Spleen (tissue), 11 donors: ENCODE measurements around the gene CHST8. TPM values are rescaled to one million over a fixed set of nuclear protein-coding genes. Genes with fewer than 3 reads are reported as not detected.

ENCODE experiments used
- DNase-seq: peaks from one replicate; pipeline ENCODE4 v3.0.0-alpha.2; 2020
- H3K27ac ChIP-seq, 8 donors: fragments of 200-600 bp; sonication (generic) in 7 of 8; 1 replicate in 4 of 8; 2 replicates in 4 of 8; pipeline versions ENCODE4 v1.5.0 to v1.8.0; 2016 to 2021; ENCODE audit warnings: inconsistent platforms in 4 of 8, mild to moderate bottlenecking in 4 of 8, moderate library complexity in 1 of 8
- H3K27me3 ChIP-seq, 7 donors: fragments of 200-600 bp; sonication (generic) in 6 of 7; replicated peaks in 1 of 7; 1 replicate in 4 of 7; 2 replicates in 3 of 7; pipeline versions ENCODE4 v1.5.0 to v1.8.0; 2016 to 2021; ENCODE audit warnings: inconsistent platforms in 3 of 7, mild to moderate bottlenecking in 1 of 7
- H3K36me3 ChIP-seq, 6 donors: fragments of 200-600 bp; sonication (generic) in 5 of 6; 1 replicate in 4 of 6; 2 replicates in 2 of 6; pipeline versions ENCODE4 v1.5.0 to v1.8.0; 2016 to 2021; ENCODE audit warnings: inconsistent platforms in 2 of 6
- H3K4me1 ChIP-seq, 6 donors: fragments of 200-600 bp; sonication (generic) in 5 of 6; 1 replicate in 3 of 6; 2 replicates in 3 of 6; pipeline versions ENCODE4 v1.5.0 to v1.8.0; 2016 to 2021; ENCODE audit warnings: inconsistent platforms in 3 of 6
- H3K4me3 ChIP-seq, 8 donors: fragments of 200-600 bp; sonication (generic) in 7 of 8; 1 replicate in 4 of 8; 2 replicates in 4 of 8; pipeline versions ENCODE4 v1.5.0 to v1.8.0; 2016 to 2021; ENCODE audit warnings: inconsistent platforms in 4 of 8, mild to moderate bottlenecking in 4 of 8, moderate library complexity in 2 of 8
- H3K9me3 ChIP-seq, 8 donors: fragments of 200-600 bp; sonication (generic) in 7 of 8; 1 replicate in 4 of 8; 2 replicates in 4 of 8; pipeline versions ENCODE4 v1.5.0 to v1.8.0; 2016 to 2021; ENCODE audit warnings: inconsistent platforms in 4 of 8
- POLR2A ChIP-seq, 3 donors: fragments of 450-650 bp; IDR thresholded peaks; one replicate each; pipeline ENCODE4 v1.5.1; 2017; ENCODE audit warnings: antibody characterized with exemption in 3 of 3, mild to moderate bottlenecking in 1 of 3
- POLR2AphosphoS5 ChIP-seq, 3 donors: sonication (generic); formaldehyde crosslinking; IDR thresholded peaks; one replicate each; pipeline ENCODE4 v1.5.1; 2017; ENCODE audit warnings: antibody characterized with exemption in 3 of 3
- WGBS, 5 donors: extraction: QIAGEN DNeasy Blood & Tissue Kit in 3 of 5; methylation state at CpG; one replicate each; pipeline versions ENCODE4 v1.1.5 to v1.1.7; 2013 to 2018; 5-methylcytosine and 5-hydroxymethylcytosine counted together
- intact Hi-C: fragments of 100-400 bp; cut with DNase I; formaldehyde crosslinking; loops from one replicate; pipeline ENCODE4 v1.15.0; 2023; ENCODE audit warnings: low total_unique reads
- polyA plus RNA-seq, 3 donors: library from polyadenylated mRNA; stranded (reverse); fragments of 200-250 nt; gene quantifications; one replicate each; pipeline ENCODE4 v1.2.1, GENCODE V29; 2013
- total RNA-seq, 7 donors: library from RNA; depleted of rRNA in 3 of 7; stranded (reverse); fragments of >200 nt in 3 of 7; fragmentation: NEBNext Ultra II Directional in 4 of 7; extraction: Animal tissue kit (Norgen Biotek cat#: 25700) in 4 of 7; gene quantifications; one replicate each; pipeline versions ENCODE4 v1.1.0 to v1.2.1, GENCODE V29; 2016 to 2021
- TF ChIP-seq, protein P1 (sequence below), 11 experiments: fragments of 200-600 bp in 7 of 11; fragments of 450-650 bp in 4 of 11; sonication (generic) in 4 of 11; IDR thresholded peaks in 8 of 11; conservative IDR thresholded peaks in 3 of 11; 1 replicate in 7 of 11; 2 replicates in 4 of 11; pipeline versions ENCODE4 v1.4.0 to v1.8.0; 2016 to 2021; ENCODE audit warnings: antibody characterized with exemption in 11 of 11, inconsistent platforms in 4 of 11, mild to moderate bottlenecking in 1 of 11
- donor health status: healthy with polysubstance abuse.
- donor health status: DM: no; HTN: no; CAD: no; lungs with moderate emphysema.
- donor health status: DM: no; HTN: no; CAD: no.
- donor health status: Bipolar disorder and iron deficiency.
- donor health status: healthy.
- donor health status: DM: no; HTN: no; CAD: no.
- donor health status: DM: yes; HTN: yes; CAD: no.

The CHST8 gene
- total and polyA plus RNA-seq, 10 donors = 0.43 to 4.0 (median 1.6) TPM

DNA sequence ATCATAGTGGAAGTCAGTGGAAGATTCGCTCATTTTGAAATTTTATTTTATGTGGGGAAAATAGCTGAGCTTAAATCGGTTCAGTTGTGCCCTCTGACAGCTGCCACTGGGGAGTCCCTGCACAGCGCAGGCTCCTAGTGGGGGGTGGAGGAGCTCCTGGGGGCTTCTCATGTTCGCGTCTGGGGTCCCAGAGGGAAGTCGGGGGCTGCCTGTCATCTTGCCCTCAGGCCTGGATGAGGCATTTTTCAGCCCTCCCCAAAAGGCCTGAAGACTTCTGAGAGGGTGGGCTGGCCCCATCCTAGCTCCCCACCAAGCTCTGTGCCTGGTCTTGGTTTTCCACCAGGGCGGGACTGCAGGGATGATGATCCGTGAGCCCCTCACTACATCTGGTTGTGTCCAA is 82.1 kb downstream of the CHST8 start:
- Histone ChIP-seq H3K27ac (no peak overlapping the region), H3K9me3 (no peaks in the 10 kb centered on the region), H3K4me1 (no peaks in the 10 kb centered on the region), H3K27me3 (peaks cover 0 to 8% (median 0%) of the 10 kb centered on the region in 7 donors), H3K36me3 (no peaks in the 10 kb centered on the region), H3K4me3 (no peak overlapping the region)
- TF ChIP-seq POLR2AphosphoS5 (IDR thresholded peaks at IDR 0.05) (no peak), POLR2A (IDR thresholded peaks at IDR 0.05) (no peak)
- TF ChIP-seq, protein P1, sequence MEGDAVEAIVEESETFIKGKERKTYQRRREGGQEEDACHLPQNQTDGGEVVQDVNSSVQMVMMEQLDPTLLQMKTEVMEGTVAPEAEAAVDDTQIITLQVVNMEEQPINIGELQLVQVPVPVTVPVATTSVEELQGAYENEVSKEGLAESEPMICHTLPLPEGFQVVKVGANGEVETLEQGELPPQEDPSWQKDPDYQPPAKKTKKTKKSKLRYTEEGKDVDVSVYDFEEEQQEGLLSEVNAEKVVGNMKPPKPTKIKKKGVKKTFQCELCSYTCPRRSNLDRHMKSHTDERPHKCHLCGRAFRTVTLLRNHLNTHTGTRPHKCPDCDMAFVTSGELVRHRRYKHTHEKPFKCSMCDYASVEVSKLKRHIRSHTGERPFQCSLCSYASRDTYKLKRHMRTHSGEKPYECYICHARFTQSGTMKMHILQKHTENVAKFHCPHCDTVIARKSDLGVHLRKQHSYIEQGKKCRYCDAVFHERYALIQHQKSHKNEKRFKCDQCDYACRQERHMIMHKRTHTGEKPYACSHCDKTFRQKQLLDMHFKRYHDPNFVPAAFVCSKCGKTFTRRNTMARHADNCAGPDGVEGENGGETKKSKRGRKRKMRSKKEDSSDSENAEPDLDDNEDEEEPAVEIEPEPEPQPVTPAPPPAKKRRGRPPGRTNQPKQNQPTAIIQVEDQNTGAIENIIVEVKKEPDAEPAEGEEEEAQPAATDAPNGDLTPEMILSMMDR (IDR thresholded peaks at IDR 0.05 in 8 of 11, conservative IDR thresholded peaks at IDR 0.05 in 3 of 11) = no peak
- peak; percentile 59 for DNase-seq
- WGBS, 5 donors = 69 to 84% (median 76%) methylated on average over 7 to 8 of the region's 8 CpGs
- intact Hi-C loops = no loop called here

DNA sequence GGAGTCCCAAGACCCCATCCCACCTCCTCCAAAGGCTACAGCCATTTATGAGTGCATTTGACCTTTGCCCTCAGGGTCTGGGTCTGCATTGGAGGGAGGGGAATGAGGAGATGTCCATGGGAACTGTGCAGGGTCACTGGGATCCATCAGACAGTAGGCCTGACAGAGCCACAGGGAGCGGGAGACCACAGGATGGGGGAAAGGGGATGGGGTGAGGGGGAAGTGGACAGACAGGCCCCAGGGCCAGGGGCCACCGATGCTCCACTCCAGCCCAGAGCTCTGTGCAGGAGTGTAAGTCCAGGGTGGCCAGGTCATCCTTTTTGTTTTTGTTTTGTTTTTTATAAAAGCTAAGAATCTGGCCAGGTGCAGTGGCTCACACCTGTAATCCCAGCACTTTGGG is 82.5 kb downstream of the CHST8 start:
- intact Hi-C loops = no loop called here
- H3K4me3 ChIP-seq = no peak overlapping the region
- peak; percentile 52 for DNase-seq
- no peaks in the 10 kb centered on the region for H3K4me1 ChIP-seq
- 52 to 86% (median 84%) methylated on average over 2 of the region's 2 CpGs for WGBS, 5 donors
- TF ChIP-seq, protein P1 (IDR thresholded peaks at IDR 0.05 in 8 of 11, conservative IDR thresholded peaks at IDR 0.05 in 3 of 11) = no peak
- no peak for TF ChIP-seq POLR2AphosphoS5 (IDR thresholded peaks at IDR 0.05)
- no peak for TF ChIP-seq POLR2A (IDR thresholded peaks at IDR 0.05)
- H3K9me3 ChIP-seq = no peaks in the 10 kb centered on the region
- no peak overlapping the region for H3K27ac ChIP-seq
- no peaks in the 10 kb centered on the region for H3K36me3 ChIP-seq
- H3K27me3 ChIP-seq = peaks cover 0 to 6% (median 0%) of the 10 kb centered on the region in 7 donors

GRCh38 chr19:33705090-33705847 is 83.5 kb downstream of the CHST8 start:
- Histone ChIP-seq H3K27me3 (peaks cover 0 to 6% (median 0%) of the 10 kb centered on the region in 7 donors), H3K4me3 (no peak overlapping the region), H3K36me3 (no peaks in the 10 kb centered on the region), H3K4me1 (no peaks in the 10 kb centered on the region), H3K27ac (no peak overlapping the region), H3K9me3 (peaks cover 0 to 10% (median 2%) of the 10 kb centered on the region in 8 donors)
- intact Hi-C loops = no loop called here
- DNase-seq = peak; percentile 69
- WGBS, 5 donors = 72 to 86% (median 75%) methylated on average over 11 of the region's 11 CpGs
- TF ChIP-seq POLR2AphosphoS5 (IDR thresholded peaks at IDR 0.05) (no peak), POLR2A (IDR thresholded peaks at IDR 0.05) (no peak)
- TF ChIP-seq, protein P1 (IDR thresholded peaks at IDR 0.05 in 8 of 11, conservative IDR thresholded peaks at IDR 0.05 in 3 of 11) = no peak

DNA sequence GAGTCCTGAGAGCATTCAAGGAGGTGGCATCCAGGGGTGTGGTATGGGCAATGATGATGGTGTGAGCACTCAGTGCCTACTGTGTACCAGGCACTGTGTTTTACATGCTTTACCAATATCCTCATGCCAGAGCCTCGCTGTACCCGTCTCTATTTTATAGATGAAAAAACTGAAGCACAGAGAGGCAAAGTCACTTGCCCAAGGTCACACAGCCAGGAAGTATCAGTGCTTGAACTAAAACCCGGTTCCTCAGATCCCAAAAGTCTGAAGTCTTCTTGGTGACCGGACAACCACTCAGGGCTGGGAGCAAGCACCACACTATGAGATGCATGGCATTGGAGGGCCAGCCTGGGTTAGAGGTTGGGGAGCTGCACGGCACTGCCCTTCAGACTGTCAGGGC is 84.1 kb downstream of the CHST8 start:
- no peak overlapping the region for H3K4me3 ChIP-seq
- peaks cover 0 to 6% (median 0%) of the 10 kb centered on the region in 7 donors for H3K27me3 ChIP-seq
- DNase-seq = peak; percentile 21
- no peaks in the 10 kb centered on the region for H3K36me3 ChIP-seq
- WGBS, 5 donors = 83 to 88% (median 85%) methylated on average over 5 of the region's 5 CpGs
- intact Hi-C loops = no loop called here
- no peak for TF ChIP-seq POLR2A (IDR thresholded peaks at IDR 0.05)
- TF ChIP-seq, protein P1 (IDR thresholded peaks at IDR 0.05 in 8 of 11, conservative IDR thresholded peaks at IDR 0.05 in 3 of 11) = no peak
- no peak for TF ChIP-seq POLR2AphosphoS5 (IDR thresholded peaks at IDR 0.05)
- no peaks in the 10 kb centered on the region for H3K4me1 ChIP-seq
- H3K9me3 ChIP-seq = peaks cover 0 to 14% (median 3%) of the 10 kb centered on the region in 8 donors
- no peak overlapping the region for H3K27ac ChIP-seq
